NB4 (cell line): ENCODE results near the gene NRP2.

ENCODE experiments used
- POLR2A ChIP-seq: IDR thresholded peaks from 2 replicates; pipeline ENCODE4 v1.6.1; 2011; ENCODE audit warnings: mild to moderate bottlenecking; ENCODE audit not compliant: insufficient read length; ENCODE audit errors: extremely low read depth
- TF ChIP-seq, protein P1 (sequence below): IDR thresholded peaks from one replicate; pipeline ENCODE4 v1.5.1; 2012; ENCODE audit warnings: low read depth, low read length

DNA sequence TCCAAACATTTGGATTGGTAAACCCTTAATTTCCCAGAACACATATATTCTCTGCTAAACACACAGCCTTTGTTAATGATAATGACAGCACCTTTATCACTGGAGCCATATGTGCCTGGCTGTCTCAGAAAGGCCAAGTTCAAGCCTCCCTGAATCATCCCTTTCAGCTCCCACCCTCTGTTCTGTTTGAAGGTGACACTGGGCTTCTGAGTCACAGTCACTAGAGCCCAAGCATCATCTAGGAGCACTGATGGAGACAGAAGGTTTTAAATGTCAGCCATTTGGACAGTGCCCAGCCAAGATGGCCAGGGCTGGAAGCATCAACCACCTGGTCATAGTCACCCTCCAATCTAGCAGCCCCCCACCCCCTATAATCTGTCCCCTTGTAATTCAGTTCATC is 80.6 kb downstream of the NRP2 start:
- TF ChIP-seq, protein P1, sequence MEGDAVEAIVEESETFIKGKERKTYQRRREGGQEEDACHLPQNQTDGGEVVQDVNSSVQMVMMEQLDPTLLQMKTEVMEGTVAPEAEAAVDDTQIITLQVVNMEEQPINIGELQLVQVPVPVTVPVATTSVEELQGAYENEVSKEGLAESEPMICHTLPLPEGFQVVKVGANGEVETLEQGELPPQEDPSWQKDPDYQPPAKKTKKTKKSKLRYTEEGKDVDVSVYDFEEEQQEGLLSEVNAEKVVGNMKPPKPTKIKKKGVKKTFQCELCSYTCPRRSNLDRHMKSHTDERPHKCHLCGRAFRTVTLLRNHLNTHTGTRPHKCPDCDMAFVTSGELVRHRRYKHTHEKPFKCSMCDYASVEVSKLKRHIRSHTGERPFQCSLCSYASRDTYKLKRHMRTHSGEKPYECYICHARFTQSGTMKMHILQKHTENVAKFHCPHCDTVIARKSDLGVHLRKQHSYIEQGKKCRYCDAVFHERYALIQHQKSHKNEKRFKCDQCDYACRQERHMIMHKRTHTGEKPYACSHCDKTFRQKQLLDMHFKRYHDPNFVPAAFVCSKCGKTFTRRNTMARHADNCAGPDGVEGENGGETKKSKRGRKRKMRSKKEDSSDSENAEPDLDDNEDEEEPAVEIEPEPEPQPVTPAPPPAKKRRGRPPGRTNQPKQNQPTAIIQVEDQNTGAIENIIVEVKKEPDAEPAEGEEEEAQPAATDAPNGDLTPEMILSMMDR, result no peak
- TF ChIP-seq POLR2A, result no peak
